AG20443 (cell line): ENCODE data around the gene XBP1.
"Not testable (repeated sequence)": the region's sequence is repeated elsewhere in the genome, so short reads cannot be mapped to it uniquely, and the experiment has no call there.

Experiments
- DNase-seq: peaks from one replicate; pipeline ENCODE4 v3.0.0; 2012; ENCODE audit warnings: low spot score, mixed read lengths

The XBP1 gene

DNA sequence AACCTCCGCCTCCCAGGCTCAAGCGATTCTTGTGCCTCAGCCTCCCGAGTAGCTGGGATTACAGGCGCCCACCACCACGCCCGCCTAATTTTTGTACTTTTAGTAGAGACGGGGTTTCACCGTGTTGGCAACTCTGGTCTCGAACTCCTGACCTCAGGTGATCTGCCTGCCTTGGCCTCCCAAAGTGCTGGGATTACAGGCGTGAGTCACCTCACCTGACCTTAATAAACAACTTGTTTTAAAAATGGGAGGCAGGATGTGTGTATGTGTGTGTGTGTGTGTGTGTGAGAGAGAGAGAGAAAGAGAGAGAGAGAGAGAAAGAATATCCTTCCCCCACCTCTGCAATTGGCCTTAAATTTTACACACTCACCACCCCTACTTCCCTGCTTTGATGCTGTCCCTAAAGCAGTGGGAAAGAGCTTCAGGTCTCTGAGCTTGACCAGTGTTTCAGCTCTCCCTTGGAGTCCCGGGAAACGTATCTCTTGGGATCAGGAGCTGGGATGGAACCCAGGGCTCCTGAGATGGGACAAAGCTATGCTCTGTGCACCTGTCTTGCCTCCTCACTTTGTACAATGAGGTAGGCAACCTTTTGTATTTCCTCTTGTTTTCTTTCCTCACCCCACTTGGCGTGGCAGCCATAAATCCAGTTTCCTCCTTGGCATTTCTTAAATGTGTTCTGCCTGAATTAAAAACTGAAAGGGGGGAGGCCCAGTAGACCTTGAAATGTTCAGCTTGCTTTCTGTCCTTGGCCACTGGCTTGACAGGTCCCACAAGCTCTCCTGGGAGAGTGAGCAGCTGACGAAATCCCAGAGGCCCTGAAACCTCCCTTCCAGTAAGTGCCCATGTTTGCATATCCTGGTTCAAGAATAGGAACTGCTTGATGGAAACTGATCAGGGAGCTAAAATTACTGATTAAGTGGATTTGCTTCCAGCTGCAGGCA, 17.8 kb upstream of the XBP1 start:
- no peak for DNase-seq

DNA sequence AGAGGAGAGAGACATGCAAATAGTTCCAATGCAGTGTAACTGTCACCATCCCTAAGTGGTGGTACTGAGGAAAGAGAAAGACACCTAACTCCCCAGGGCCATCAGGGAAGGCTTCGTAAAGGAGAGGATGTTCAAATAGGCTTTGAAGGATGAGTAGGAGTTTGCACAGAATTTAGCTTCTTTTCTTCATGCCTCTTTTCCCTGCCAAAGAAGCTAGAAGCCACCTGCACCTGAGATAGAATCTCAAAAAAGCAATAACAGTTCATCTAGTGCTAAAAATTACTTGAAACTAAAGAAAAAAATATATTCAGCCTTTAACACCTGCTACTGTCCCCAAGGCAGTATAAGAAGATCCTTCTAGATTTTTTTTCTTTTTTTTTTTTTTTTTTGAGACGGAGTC, 16.7 kb upstream of the XBP1 start:
- no peak for DNase-seq

DNA sequence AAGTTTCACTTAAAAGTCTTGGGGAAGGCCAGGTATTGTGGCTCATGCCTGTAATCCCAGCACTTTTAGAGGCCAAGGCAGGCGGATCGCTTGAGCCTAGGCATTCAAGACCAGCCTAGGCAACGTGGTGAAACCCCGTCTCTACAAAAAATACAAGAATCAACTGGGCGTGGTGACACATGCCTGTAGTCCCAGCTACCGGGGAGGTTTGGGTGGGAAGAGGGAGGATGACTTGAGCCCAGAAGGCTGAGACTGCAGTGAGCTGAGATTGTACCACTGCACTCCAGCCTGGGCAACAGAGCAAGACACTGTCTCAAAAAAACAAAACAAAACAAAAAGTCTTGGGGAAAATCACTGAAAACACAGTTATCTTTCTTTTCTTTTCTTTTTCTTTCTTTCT, 15.4 kb upstream of the XBP1 start:
- DNase-seq = no peak

DNA sequence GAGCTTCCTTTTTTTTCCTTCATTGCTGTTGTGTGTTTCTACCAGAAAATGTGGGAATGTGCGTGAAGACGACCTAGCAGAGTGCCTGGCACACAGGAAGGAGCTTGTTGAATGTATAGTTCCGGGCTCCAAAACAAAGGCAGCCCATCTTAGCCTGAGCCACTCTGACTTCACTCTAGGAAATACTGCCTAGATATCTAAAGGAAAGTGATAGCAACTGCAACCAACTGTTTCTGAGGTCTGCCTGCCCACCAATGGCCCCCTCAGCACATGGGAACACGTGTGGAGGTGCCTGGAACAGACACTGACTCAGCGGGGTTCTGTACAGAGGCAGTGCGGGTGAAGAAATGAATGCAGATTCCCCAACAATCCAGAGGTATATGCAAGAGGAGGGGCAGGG, 14.7 kb upstream of the XBP1 start:
- DNase-seq = no peak

DNA sequence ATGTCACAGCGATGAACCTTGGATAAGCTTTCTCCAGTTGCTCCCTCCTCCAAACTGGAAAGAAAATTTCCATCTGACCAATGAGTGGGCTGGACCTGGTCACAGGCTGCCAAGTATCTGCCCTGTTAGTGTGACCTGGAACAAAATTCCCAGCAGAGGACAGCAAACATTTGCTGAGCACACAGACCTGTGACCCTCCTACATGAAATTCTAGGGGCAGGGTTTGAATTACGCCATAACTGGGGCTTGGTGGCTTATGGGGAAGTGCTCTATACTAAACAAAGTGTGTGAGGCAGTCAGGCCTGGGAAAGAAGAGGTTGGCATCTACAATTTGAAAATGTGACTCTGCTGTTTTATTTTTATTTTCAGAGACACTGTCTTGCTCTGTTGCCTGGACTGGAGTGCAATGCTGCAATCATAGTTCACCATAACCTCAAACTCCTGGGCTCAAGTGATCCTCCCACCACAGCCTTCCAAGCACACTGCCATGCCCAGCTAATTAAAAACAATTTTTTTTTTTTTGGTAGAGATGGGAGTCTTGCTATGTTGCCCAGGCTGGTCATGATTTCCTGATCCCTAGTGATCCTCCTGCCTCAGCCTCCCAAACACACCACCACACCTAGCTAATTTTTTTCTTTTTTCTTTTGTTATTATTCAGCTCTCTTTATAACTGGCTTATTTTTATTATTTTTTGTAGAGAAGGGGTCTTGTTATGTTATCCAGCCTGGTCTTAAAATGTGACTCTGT, 13.6 kb upstream of the XBP1 start:
- DNase-seq = no peak

DNA sequence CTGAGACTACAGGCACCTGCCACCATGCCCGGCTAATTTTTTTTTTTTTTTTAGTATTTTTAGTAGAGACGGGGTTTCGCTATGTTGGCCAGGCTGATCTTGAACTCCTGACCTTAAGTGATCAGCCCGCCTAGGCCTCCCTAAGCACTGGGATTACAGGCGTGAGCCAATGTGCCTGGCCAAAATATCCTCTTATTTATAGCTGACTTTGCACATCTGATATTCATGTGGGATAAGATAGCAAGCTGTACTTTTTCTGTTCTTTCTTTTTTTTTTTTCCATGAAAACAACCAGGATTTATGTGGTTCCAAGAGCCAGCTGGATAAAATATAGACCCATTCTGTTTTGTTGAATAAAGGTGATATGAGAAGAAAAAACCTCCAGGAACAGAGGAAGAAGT, 12.1 kb upstream of the XBP1 start:
- DNase-seq = no peak

DNA sequence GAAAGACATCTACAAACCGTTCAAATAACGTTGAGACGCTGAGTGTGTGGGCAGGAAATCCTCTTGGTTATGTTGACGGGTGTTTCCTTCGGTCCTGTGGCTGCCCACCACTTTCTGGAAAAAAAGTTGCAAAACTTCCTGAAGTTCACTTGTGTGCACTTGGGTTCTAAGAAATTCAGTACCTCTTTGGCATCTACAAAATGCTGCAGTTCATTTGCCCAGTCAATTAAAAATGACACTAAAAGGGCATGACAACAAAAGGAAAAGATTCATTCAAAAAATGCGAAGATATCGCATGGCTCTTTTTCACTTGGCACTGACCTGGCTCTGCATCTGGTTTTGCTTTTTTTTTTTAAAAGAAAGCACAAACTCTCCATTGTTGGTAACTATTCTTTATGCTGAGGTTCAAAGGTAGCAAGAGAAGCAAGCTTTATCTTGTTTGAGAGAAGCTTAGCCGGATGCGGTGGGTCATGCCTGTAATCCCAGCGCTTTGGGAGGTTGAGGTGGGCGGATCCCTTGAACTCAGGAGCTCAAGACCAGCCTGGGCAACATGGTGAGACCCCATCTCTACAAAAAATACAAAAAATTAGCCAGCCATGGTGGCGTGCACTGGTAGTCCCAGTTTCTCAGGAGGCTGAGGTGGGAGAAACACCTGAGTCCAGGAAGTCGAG, 10.6 kb upstream of the XBP1 start:
- DNase-seq = no peak

DNA sequence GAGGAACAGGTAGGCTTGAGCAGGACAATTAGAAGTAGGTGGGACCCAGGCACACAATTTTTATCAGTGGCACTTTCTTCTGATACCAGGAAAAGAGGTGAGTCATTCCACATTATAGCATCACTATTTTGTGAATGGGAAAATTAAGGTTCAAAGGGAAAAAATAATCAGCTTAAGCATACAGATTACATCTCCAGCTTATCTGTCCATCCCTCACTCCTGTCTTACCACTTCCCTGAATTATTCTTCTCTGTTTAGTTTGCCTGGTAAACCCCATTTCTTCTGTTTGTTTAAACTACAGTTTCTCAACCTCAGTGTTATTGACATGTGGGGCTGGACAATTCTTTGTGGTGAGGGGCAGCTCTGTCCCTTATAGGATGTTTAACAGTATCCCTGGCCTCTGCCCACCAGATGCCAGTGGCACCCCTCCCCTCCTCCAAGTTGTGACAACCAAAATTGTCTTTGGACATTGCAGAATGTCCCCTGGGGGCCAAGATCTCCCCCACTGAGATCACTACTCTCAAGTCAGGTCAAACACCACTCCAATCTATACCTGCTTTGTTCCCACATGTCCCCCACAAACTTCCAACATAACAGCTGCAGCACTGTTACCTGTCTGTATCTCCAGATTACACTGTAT, 8.5 kb upstream of the XBP1 start:
- no peak for DNase-seq

DNA sequence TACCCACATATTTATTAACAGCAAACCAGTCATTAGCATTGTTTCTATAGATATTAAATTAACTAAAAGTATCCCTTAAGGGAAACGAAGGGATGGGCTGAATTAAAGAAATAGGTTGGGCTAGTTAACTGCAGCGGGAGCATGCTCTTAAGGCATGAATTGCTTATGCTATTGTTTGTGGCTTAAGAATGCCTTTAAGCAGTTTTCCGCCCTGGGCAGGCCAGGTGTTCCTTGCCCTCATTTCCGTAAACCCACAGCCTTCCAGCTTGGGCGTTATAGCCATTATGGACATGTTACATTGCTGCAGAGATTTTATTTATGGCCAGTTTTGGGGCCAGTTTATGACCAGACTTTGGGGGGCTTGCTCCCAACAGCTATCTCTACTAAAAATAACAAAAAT, 5.1 kb upstream of the XBP1 start:
- DNase-seq = not testable (repeated sequence)

DNA sequence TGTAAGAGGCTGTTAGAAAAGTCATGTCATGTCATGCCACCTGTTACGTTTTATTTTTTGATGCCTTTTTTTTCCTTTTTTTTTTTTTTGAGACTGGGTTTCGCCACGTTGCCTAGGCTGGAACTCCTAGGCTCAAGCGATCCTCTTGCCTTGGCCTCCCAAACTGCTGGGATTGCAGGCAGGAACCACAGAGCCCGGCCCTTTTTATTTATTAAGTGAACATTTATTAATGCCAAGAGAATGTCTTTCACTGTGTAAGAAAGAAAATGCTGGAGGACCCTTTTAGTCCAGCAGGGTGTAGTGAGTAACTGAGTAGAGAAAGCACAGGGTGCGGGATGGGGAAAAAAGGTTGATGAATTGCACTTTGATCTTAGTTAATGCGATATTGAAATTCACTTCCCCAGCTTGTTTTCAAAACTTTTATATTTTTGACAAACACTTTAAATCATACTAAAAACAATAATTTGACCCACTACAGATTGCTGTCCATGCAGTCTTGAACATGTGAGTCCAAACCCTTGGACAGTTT, 2.3 kb upstream of the XBP1 start:
- DNase-seq = no peak

DNA sequence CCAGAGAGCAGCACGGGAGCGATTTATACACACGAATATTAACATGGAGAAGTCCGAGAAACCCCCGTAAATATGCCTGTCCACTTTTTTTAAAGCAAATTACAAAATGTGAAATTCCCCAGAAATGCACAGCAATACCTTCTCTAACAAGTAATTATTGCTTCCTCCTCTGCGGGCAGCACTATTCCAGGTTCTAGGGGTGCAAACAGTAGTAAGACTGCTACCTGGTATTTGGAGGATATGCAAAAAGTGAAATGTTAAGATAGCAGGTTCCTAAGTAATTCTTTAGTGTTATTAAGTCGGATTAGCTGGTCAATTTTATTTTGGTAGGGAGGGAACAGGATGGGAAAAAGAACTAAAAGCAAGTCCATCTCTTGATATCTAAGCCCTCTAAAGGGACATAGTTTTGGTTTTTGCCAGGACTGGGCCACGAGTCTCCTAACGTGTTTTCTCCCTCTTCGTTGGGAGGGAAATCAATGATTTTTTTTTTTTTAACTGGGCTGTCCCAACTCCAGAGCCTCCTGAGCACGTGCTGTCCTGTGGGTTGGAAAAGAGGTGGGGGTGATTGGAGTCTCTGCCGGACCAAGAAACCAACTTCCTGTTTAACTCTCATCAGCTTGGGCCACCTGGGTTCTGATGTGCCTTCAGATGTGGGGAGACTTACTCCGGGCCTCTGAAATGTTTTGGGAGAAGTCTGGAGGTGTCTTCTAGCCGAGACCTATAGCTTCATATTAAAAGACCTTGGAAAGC, 1.7 kb upstream of the XBP1 start:
- no peak for DNase-seq

DNA sequence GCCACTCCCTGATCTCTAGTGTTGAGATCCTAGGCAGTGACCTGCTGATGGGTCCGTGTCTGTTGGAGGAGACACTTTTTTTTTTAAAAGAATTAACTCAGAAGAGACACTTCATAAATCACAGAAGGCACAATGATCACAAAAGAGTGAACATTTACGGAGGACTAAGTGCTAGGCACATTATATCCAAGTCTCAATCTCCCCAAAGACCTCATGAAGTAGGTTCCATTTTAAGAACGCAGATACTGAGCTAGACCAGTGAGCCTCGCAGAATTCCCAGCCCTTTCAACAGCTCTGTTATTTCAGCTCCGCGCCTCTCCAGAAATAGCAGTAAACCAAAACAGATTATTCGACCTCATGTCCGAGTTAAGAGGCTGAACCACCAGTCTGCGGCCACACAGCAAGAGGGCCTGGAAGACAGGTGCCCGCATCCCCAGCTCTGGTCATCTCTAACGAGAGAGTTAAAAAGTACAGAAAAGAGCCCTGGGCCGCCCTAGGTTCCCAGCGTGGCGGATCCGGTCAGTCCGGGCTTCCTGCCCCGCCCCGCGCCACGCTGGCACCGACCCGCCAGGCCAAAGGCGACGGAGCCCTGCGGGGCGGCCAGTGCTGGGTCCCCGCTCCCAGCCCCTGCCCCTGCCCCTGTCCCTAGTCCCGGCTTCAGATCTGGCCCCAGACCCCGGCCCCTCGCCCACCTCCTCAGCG, 612 bp downstream of the XBP1 start:
- peak; percentile 85 for DNase-seq

DNA sequence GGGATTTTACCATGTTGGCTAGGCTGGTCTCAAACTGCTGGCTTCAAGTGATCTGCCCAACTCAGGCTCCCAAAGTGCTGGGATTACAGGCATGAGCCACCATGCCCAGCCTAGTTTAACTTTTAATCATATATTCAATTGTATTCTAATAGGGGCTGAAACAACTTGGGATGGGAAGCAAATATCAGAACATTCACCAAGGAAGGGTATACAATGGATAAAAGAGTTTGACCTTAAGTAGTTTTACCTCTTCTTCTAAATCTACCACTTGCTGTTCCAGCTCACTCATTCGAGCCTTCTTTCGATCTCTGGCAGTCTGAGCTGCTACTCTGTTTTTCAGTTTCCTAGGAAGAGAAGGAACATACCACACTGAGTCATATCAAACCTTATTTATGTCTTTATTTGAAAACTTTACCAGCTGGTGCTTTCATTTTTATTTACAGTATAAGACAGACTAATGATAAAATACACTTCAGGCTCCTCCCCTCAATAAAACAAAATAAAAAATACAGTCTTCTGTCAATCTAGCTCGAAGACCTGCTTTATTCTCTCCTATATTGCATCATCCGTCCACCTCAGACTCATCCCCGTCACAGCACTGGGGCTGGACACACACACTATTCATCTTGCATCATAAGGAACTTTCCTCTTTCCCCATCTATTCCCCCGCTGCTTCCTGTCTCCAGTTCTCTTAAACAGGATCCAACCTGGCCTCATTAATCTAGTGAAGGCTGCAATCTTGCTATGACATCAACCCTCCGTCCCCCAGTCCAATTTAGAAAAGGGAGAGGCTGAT, 1.4 kb downstream of the XBP1 start:
- peak; percentile 83 for DNase-seq

DNA sequence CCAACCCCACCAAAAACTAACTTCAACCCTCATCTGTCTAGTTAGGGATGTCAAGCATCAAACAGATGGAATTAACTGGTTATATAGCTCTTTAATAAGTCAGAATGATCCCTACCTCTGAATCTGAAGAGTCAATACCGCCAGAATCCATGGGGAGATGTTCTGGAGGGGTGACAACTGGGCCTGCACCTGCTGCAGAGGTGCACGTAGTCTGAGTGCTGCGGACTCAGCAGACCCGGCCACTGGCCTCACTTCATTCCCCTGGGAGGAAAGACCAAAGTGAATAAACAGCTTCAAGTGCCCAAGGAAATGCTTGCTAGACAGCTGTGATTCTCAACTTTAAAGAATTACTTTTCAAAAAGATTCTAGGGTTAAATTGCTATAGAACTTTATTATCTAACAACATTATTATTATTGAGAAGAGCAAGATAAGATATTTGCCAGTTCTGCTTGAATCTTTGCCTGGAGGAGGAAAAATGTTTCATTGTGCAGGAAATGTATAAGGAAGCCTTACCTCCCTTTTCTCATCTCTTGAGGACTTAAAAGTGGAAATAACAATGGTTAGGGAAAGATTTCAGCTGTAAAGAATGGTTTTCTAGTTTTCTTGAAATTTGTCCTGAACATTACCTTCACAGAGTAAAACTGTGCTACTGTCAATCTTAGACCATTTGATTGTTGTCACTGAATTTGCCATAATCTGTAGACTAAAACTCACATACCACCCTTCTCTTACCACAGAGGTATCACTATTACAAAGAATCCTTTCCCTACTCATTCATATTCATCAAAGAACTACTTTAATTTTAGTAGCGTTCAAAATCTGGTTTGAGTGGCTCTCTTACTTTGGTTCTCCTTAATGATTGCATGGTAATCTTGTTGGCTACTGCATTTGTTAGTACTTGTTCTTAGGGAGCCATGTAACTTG, 4.2 kb downstream of the XBP1 start:
- no peak for DNase-seq

DNA sequence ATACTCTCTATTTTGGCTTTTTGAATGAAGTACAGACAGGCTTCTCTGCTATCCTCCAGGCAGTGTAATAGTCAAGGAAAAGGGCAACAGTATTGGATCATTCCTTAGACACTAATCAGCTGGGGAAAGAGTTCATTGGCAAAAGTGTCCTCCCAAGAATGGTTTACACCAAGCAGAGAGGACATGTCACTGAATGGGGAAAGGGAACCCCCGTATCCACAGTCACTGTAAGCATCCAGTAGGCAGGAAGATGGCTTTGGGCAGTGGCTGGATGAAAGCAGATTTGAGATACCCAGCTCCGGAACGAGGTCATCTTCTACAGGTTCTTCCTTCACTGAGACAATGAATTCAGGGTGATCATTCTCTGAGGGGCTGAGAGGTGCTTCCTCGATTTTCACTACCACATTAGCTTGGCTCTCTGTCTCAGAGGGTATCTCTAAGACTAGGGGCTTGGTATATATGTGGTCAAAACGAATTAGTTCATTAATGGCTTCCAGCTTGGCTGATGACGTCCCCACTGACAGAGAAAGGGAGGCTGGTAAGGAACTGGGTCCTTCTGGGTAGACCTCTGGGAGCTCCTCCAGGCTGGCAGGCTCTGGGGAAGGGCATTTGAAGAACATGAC, 5.2 kb downstream of the XBP1 start:
- no peak for DNase-seq

DNA sequence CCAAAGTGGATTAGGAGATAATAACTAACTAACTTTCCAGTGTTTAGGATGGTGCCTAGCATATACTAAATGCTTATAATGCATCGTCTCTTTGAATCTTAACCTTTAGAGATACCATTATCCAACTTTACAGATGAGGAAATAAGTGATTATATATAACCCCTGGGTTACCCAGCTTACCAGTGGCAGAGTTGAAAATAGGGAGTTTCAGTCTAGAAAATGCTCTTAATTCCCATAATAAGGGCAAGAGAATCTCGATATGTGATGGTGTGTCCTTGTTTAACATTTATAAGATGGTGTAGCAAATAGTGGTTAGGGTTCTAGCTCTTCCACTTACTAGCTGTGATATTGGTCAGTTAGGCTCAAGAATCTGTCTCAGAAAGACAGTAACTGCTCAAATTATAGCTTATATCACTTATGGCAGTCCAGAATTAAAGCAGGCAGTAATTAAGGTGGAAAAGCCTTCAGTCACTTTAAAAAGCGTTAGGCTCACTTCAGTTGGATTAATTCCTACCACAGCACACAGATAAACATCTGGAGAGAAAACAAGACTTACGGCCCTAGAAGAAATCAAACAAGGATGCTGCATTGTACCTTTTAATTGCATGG, 6.3 kb downstream of the XBP1 start:
- DNase-seq = no peak

DNA sequence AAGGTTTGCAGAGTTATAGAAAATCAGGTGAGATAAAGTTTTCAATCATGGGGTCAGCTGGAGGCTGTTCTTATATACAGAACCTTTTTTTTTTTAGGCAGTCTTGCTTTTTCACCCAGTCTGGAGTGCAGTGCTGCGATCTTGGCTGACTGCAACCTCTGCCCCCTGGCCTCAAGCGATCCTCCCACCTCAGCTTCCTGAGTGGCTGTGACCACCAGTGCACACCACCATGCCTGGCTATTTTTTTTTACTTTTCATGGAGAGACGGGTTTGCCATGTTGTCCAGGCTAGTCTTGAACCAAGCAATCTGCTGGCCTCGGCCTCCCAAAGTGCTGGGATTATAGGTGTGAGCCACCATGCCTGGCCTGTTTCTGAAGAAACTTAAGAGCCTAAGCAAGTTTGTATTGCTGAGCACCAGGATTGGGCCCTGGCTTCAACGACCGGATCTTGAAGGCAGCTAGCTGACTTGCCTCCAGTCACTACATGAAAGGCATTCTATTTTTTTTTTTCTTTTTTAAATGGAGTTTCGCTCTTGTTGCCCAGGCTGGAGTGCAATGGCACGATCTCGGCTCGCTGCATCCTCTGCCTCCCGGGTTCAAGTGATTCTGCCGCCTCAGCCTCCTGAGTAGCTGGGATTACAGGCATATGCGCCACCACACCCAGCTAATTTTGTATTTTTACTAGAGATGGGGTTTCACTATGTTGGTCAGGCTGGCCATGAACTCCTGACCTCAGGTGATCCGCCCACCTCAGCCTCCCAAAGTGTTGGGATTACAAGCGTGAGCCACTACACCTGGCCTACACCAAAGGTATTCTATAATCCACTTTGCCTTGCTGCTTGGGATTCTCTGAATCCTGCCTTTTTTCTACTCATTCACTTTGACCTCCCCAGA, 7.6 kb downstream of the XBP1 start:
- DNase-seq = no peak
